Activated CD4-positive, alpha-beta T cell treated with anti-CD3 and anti-CD28 coated beads for 24 hours (primary cell): Measurements from ENCODE around the gene PSMD13.

ENCODE experiments used
- DNase-seq, 2 donors: peaks; one replicate each; pipeline ENCODE4 v3.0.0-alpha.2; 2020; ENCODE audit warnings: low read depth in 2 of 2

Gene PSMD13

DNA sequence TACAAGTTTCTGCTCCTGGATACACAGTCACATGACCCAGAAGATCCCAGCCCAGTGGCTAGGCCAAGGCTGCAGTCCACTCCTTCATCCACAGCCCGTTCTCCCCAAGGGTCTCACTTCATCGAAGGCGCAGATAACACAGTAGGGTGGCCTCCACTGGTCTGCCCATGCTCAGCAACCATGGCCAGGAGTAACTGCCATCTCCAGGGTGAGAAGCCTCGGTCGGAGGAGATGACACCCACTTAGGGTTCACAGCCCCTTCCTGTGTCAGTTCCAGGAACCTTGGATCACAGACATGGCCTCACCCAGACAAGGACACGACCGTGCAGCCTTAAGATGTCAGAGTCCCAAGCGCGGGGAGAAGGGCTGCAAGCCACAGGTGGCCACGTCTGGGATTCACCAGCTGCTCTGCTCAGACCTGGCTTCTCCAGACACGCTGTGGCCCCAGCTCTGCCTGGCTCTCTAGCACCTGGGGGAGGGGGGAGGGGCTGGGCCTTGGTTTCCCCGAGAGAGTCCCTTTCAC lies 32.1 kb upstream of the PSMD13 start:
- DNase-seq, result no peak

GRCh38 chr11:205221-206001 lies 31.4 kb upstream of the PSMD13 start:
- DNase-seq, result no peak

DNA sequence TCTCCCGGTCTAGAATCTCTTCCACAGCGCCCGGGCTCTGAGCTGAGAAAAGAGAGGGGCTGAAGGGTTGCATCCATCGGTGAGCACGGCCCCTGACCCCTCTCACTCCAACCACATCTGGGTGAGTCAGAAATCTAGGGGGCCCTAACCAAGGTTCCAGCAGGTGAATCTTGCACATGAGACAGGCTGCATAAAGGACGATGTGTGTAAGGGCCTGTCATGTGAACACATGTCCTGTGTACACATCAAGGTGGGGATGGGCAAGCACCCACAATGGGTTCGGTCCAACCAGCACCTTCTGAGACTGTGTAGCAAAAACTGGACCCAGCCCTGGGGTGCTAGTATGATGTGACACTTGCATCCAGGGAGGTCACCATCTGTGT lies 30.8 kb upstream of the PSMD13 start:
- no peak for DNase-seq

DNA sequence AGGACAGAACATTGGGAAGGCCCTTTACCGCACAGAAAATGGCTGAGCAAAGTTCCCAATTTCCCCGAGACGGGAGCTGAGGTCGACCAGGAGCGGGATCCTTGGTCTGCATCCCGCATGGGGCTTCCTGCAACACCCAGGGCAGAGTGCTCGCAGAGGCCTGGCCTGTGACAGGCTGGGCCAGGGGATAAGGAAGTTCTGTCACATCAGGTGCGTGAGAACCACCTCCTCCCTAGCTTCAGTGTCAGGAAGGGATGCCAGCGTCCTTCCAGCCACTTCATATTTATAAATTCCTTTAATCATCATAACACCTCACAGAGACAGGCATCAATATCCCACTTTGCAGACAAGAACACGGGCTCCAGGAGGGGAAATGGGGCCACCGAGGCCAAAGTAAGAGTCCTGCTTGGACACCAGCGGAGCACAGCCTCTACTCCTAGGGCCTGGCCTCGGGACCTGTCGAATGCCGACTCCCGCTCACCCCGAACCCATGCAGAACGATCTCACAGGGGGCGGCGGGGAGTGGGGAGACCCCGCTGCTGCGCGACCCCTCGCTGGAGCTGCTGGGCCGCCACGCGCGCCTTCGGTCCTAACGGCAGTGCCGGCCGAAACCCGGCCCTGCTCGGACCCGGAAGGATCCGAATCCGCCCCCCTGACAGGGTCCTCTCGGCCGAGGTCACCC lies 30.1 kb upstream of the PSMD13 start:
- DNase-seq, result no peak

- DNase-seq, result peak; percentile 93
Observed at GRCh38 chr11:207208-207862, 29.4 kb upstream of the PSMD13 start, which contains the start of the genes BET1L and RIC8A. Gene BET1L (minus strand): TSS chr11:207399. CDS start chr11:207321, 78 bp downstream. Gene RIC8A (plus strand): TSS chr11:207708. CDS start chr11:208855, 1,147 bp downstream.

DNA sequence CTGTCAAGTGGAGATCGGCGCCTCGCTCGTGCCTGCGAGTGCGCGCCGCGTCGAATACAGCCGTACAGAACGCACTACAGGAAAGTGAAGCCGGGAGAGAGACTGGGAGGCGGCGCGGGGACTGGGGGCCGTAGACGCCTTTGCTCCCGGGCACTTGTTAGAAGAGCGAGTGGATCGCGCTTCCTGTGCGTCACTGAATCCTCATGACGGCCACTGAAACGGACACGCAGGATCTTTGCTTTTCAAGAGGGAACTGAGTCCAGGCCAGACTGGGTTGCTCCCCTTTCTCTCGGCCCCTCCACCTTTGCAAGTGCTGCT lies 29.0 kb upstream of the PSMD13 start:
- DNase-seq, result no peak

DNA sequence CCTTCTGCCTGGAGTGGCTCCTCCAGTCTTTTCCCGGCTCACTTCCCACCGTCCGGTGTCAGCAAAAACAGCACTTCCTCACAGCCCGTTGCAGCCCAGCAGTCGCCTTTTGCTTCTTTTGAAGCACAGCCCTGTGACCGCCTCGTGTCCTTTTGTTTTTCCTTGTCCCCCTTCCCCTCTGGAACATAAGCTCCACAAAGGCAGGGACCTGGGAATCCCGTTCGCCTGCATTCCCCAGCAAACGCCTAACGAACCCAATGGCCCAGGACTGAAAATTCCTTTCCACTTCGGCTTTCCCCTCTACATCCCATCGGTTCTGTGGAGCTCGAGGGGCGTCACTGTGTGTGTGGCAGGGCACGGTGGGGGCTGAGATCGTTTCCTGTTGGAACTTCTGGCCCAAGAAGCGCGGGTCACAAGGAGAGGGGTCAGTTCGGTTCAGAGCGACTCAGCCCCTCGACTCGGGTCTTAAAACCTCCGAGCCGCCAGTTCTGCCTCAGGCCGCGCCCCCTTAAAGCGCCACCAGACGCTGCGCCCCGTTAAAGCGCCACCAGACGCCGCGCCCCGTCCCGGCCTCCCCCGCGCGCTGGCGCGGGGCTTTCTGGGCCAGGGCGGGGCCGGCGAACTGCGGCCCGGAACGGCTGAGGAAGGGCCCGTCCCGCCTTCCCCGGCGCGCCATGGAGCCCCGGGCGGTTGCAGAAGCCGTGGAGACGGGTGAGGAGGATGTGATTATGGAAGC lies 28.4 kb upstream of the PSMD13 start:
- peak; percentile 71 for DNase-seq

- peak in 1 of 2 donors; percentile 21 for DNase-seq
Observed at GRCh38 chr11:208917-209260, 27.9 kb upstream of the PSMD13 start.

DNA sequence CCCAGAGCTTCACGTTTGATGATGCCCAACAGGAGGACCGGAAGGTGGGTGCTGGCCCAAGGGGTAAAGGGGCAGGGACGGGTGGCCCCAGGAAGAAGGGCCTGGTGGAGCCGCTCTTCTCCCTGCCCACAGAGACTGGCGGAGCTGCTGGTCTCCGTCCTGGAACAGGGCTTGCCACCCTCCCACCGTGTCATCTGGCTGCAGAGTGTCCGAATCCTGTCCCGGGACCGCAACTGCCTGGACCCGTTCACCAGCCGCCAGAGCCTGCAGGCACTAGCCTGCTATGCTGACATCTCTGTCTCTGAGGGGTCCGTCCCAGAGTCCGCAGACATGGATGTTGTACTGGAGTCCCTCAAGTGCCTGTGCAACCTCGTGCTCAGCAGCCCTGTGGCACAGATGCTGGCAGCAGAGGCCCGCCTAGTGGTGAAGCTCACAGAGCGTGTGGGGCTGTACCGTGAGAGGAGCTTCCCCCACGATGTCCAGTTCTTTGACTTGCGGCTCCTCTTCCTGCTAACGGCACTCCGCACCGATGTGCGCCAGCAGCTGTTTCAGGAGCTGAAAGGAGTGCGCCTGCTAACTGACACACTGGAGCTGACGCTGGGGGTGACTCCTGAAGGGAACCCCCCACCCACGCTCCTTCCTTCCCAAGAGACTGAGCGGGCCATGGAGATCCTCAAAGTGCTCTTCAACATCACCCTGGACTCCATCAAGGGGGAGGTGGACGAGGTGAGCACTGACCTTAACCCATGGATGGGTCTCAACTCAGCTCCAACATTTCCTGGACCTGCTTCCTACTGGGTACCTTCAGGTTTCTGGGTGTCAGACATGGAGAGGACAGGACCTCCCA lies 27.3 kb upstream of the PSMD13 start:
- no peak for DNase-seq

DNA sequence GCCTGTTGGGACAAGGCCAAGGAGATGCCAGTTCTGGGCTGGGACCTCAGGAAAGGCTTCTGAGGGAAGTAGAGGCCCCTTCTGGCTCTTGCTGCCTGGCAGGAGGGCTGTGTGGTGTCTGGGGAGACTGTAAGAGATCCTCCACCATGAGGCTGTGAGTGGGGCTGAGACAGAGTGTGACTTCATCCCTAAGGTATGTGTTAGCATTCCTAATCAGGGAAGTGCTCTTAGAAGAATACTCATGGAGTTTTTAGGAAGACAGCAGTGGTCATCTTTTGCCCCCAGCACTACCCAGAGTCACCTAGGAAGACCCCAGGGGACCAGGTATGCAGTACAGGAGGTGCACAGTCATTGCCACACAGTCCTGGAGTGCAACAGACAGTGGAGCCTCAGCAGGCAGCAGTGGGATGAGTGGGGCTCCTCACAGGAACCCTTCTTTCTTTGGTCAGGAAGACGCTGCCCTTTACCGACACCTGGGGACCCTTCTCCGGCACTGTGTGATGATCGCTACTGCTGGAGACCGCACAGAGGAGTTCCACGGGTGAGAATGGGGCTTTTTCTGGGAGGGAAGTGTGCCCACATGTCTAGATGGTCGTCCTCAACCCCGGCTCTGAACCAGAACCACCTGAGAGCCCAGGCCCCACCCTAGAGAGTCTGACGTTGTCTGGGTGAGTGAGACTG lies 26.5 kb upstream of the PSMD13 start:
- no peak for DNase-seq

DNA sequence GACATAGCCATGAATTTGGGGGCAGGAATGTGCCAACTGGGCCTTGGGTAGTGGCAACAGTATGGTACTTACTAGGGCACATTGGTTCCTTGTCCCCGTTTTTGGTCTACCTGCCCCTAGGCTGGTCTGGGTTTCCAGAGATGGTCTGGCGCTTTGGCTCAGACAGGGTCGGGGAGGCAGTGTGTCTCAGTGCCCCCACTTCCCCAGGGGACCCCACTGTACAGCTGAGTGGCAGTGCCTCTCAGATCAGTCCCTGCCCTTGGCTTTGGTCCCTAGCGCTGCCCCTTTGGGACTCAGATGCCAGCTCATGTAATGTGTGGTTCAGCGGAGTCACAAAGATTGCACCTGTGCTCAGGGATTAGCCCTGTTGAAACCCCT lies 26.0 kb upstream of the PSMD13 start:
- no peak for DNase-seq

DNA sequence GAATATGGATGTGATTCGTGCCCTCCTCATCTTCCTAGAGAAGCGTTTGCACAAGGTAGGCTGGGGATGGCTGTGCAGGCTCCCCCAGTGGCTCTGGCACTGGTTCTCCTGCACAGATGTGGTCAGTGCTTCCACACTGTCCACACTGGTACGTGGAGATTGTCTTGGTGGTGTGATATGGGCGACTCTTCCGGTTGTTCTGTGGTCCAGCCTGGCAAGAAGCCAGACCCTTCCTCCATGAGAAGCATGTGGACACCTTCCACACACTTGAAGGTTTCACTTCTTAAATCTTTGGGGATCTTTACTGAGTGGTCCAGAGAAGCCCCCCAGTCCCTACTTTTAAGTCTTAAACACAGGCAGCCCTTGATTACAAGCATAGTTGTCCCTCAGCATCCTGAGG lies 25.5 kb upstream of the PSMD13 start:
- no peak for DNase-seq

DNA sequence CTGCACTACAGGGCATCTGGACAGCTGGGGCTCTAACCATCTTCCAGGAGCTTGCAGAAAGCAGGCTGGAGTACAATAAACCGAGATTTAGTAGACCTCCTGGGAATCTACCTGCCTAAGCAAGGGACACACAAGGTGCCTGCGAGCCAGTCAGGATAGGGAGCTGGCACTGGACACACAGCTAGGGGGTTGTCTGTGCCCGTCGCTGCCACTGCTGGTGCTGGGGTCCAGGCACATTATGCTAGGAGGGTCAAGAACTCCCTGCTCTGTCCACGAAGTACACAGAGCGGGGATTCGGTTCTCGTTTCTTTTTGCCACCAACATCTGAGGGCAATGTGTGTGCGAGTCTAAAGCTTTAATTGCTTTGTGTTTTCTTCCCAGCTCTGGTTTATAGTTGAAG lies 25.0 kb upstream of the PSMD13 start:
- DNase-seq, result no peak

GRCh38 chr11:212150-213100 lies 24.4 kb upstream of the PSMD13 start:
- DNase-seq, result no peak

- DNase-seq, result no peak
Observed at GRCh38 chr11:213111-213510, 23.7 kb upstream of the PSMD13 start.

GRCh38 chr11:214083-214482 lies 22.7 kb upstream of the PSMD13 start:
- DNase-seq, result no peak

DNA sequence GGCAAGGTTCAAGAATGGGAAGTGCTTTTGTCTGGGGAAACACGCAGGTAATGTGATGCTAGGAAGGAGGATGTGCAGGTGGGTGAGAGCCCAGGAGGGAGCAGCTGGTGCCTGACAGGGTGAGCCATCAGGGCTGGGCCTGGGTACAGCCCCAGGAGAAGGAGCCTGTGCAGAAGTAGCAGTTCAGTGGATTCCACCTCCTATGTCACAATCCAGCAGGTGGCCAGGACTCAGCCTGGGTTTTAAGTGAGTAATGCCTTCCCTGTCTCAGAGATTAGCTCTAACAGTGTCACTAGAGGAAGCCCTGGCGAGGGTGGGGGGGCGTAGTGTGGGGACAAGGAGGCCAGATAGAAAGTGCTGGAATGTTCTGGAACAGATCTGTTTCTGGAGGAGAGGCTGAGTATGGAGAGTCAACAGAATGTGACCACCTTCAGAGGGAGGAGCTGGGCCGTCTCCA lies 21.2 kb upstream of the PSMD13 start:
- no peak for DNase-seq

- DNase-seq, result no peak
Observed at GRCh38 chr11:216081-216974, 20.4 kb upstream of the PSMD13 start.
